Measurements from ENCODE around the gene CHODL. TPM values are rescaled to one million over a fixed set of nuclear protein-coding genes. Genes with fewer than 3 reads are reported as not detected.

The CHODL gene
- total and polyA plus RNA-seq, 2 donors (not counting 3 experiments of a cell fraction or from before 2014, with no cell fraction given) = not detected

GRCh38 chr21:18218331-18218730 lies 26.3 kb upstream of the CHODL start:
- POLR2A ChIA-PET = no interaction called here
- Histone ChIP-seq H3K36me3 (ENCODE audit: control insufficient read depth in 2 of 2, extremely low read depth in 1 of 2, insufficient read depth in 2 of 2, low read length in 2 of 2) (no peaks in the 10 kb centered on the region), H3K9me1 (replicated peaks; ENCODE audit: control insufficient read depth, extremely low read depth, insufficient read depth, low read length) (no peaks in the 10 kb centered on the region), H4K20me1 (replicated peaks; ENCODE audit: control insufficient read depth, extremely low read depth, insufficient read depth, low read length) (no peaks in the 10 kb centered on the region), H3K9me3 (replicated peaks; ENCODE audit: control insufficient read depth, insufficient read depth, low read length) (no peaks in the 10 kb centered on the region), H3K79me2 (ENCODE audit: control insufficient read depth, insufficient read depth, low read length) (no peaks in the 10 kb centered on the region), H3K27me3 (ENCODE audit: control insufficient read depth in 2 of 2, insufficient read depth in 2 of 2, low read length in 2 of 2) (no peaks in the 10 kb centered on the region), H3K4me3 (replicated peaks in 1 of 3; ENCODE audit: insufficient read depth in 1 of 3, low read depth in 1 of 3, low read length in 3 of 3) (no peak overlapping the region), H3K4me1 (ENCODE audit: control insufficient read depth, extremely low read depth, insufficient read depth, low read length) (no peaks in the 10 kb centered on the region), H2AFZ (ENCODE audit: low read depth, low read length) (no peak overlapping the region), H3K4me2 (ENCODE audit: insufficient read depth, low read length) (no peak overlapping the region), H3K27ac (ENCODE audit: insufficient read depth, low read depth, low read length) (no peak overlapping the region), H3K9ac (replicated peaks; ENCODE audit: extremely low read depth, insufficient read depth, low read length) (no peak overlapping the region)
- CTCF ChIA-PET = no interaction called here
- no peak for DNase-seq (ENCODE audit: low read depth, low spot score)
- FAIRE-seq = no peak
- TF ChIP-seq MAX (IDR thresholded peaks at IDR 0.05; ENCODE audit: insufficient read depth, insufficient read length) = no peak
- TF ChIP-seq POLR2AphosphoS5 (IDR thresholded peaks at IDR 0.05; ENCODE audit: insufficient read depth, low read depth, low read length) = no peak
- no peak for TF ChIP-seq JUN (IDR thresholded peaks at IDR 0.05; ENCODE audit: borderline replicate concordance, insufficient read depth, insufficient read length, low read depth)
- no peak for TF ChIP-seq POLR2A (IDR thresholded peaks at IDR 0.05; ENCODE audit: low read depth, low read length)
- no peak for TF ChIP-seq EZH2 (IDR thresholded peaks at IDR 0.05; ENCODE audit: borderline replicate concordance, low read depth, low read length, severe bottlenecking)
- TF ChIP-seq GATA2 (IDR thresholded peaks at IDR 0.05; ENCODE audit: insufficient read depth, insufficient read length, low read depth, low read length) = no peak
- TF ChIP-seq MYC (IDR thresholded peaks at IDR 0.05; ENCODE audit: low read depth, low read length) = no peak
- TF ChIP-seq CTCF (IDR thresholded peaks at IDR 0.05; ENCODE audit: extremely low read depth in 1 of 2, insufficient read depth in 1 of 2, low read depth in 1 of 2, low read length in 2 of 2) = no peak
- no peak for TF ChIP-seq FOS (IDR thresholded peaks at IDR 0.05; ENCODE audit: borderline replicate concordance, insufficient read depth, low read length)
- intact Hi-C loops (cut with micrococcal nuclease) = no loop called here
- dilution Hi-C loops (cut with MboI; ENCODE audit: extremely low pct_ligation_motif_present, low sequenced_read_pairs) = no loop called here
- BruUV-seq (replicated peaks) = no TSS peak
